ENCODE data around the gene LAMC1. TPM values are rescaled to one million over a fixed set of nuclear protein-coding genes. Genes with fewer than 3 reads are reported as not detected.
A peak's percentile ranks its signal among the peaks of the same experiment; 100 is the strongest.

Gene LAMC1
- total RNA-seq, 2 donors from 2014 or later = 60.7 to 96.6 TPM

DNA sequence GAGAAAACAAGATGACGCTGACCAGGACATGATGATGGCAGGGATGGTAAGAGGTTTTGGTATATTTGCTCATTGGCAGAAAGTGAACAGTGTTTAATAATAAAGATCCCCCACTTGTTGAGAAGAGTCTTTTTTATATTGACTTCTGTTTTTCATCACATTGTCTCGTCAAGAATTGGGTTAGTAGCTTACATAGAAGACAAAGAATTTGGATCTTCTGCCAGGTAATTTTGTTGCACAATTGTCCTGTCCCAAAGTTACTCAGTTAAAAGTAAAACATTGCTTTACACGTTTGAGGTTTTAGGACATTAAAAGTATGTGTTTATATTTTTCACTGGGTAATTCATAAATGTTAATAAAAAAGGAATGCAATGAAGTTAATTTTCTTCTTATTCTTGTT lies 114.6 kb downstream of the LAMC1 start:
- Histone ChIP-seq H3K27me3 (no peaks in the 10 kb centered on the region), H3K9me3 (no peaks in the 10 kb centered on the region), H3K36me3 (replicated peaks in 1 of 2; ENCODE audit: insufficient read depth in 1 of 2, low read depth in 2 of 2) (peaks cover 11% of the 10 kb centered on the region in 2 donors), H3K27ac (no peak overlapping the region), H3K4me1 (peaks cover 7% of the 10 kb centered on the region), H3K4me3 (no peak overlapping the region)
- TF ChIP-seq POLR2A (IDR thresholded peaks at IDR 0.05) = no peak
- TF ChIP-seq, protein P1, sequence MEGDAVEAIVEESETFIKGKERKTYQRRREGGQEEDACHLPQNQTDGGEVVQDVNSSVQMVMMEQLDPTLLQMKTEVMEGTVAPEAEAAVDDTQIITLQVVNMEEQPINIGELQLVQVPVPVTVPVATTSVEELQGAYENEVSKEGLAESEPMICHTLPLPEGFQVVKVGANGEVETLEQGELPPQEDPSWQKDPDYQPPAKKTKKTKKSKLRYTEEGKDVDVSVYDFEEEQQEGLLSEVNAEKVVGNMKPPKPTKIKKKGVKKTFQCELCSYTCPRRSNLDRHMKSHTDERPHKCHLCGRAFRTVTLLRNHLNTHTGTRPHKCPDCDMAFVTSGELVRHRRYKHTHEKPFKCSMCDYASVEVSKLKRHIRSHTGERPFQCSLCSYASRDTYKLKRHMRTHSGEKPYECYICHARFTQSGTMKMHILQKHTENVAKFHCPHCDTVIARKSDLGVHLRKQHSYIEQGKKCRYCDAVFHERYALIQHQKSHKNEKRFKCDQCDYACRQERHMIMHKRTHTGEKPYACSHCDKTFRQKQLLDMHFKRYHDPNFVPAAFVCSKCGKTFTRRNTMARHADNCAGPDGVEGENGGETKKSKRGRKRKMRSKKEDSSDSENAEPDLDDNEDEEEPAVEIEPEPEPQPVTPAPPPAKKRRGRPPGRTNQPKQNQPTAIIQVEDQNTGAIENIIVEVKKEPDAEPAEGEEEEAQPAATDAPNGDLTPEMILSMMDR (IDR thresholded peaks at IDR 0.05) = no peak
- ATAC-seq (no peak), DNase-seq (no peak)
- 72 to 78% methylated on average over 3 of the region's 3 CpGs for WGBS, 2 donors
- intact Hi-C loops (cut with DNase I) = no loop called here

DNA sequence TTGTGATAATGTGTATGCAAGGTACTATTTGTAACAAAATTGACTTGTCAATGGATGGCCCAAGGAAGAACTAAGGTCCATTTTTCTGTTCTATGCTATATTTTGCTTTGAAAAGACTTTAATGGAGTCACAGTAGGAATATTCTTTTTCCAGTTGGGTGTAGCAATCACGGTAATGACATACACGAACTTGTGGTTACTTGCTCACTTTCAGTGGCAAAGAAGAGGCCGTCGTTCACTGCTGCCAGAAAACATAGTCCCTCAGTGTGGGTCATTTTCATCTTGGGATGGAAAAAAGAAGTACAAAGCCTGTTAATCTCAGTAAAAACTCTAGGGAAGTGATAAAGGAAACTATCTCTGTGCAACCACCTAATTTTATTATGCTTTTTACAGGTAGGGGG lies 115.1 kb downstream of the LAMC1 start:
- DNase-seq (no peak), ATAC-seq (no peak)
- H3K27ac ChIP-seq = no peak overlapping the region
- TF ChIP-seq, protein P1 (IDR thresholded peaks at IDR 0.05) = no peak
- no peak for TF ChIP-seq POLR2A (IDR thresholded peaks at IDR 0.05)
- H3K9me3 ChIP-seq = no peaks in the 10 kb centered on the region
- no peaks in the 10 kb centered on the region for H3K27me3 ChIP-seq
- intact Hi-C loops (cut with DNase I) = no loop called here
- peaks cover 7 to 12% of the 10 kb centered on the region in 2 donors for H3K36me3 ChIP-seq (replicated peaks in 1 of 2; ENCODE audit: insufficient read depth in 1 of 2, low read depth in 2 of 2)
- 65 to 84% methylated on average over 4 of the region's 4 CpGs for WGBS, 2 donors
- peaks cover 7% of the 10 kb centered on the region for H3K4me1 ChIP-seq
- no peak overlapping the region for H3K4me3 ChIP-seq

DNA sequence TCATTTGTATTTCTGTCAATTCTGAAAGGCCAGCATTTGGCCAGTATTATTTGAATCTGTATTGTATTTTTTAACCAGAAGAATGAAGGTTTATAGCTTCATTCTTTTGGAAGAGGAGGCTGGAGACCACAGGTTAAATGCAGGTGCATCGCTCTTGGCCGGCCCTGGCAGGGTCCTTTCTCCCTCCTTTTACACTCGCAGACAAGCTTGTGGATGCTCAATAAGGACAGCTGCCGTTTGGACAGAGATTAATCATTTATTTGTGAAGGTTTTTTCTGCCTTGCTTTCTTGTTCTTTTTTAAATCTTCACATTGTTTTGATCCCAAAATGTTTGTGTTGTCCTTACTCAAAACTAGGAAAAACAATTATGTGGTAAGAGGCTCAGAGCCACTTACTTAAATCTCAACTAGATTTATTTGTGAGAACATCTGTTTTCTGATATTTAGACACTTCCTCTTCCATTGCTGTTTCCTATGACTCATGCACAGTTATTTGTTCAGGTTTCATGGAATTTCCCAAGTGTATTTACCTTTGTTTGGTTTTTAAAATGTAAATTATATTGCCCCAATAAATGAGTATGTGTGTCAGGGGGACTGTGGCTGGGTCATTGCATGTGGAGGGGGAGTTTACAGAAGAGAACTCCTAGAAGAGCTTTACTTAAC lies 116.2 kb downstream of the LAMC1 start:
- Histone ChIP-seq H3K4me1 (peaks cover 7% of the 10 kb centered on the region), H3K27ac (peak overlapping the region in 1 of 4 donors; percentile 36), H3K9me3 (no peaks in the 10 kb centered on the region), H3K27me3 (no peaks in the 10 kb centered on the region), H3K36me3 (replicated peaks in 1 of 2; ENCODE audit: insufficient read depth in 1 of 2, low read depth in 2 of 2) (peaks cover 0 to 12% of the 10 kb centered on the region in 2 donors), H3K4me3 (no peak overlapping the region)
- no peak for TF ChIP-seq POLR2A (IDR thresholded peaks at IDR 0.05)
- TF ChIP-seq, protein P1 (IDR thresholded peaks at IDR 0.05) = no peak
- intact Hi-C loops (cut with DNase I) = no loop called here
- WGBS, 2 donors = 64 to 71% methylated on average over 4 of the region's 4 CpGs
- DNase-seq = no peak
- peak; percentile 62 for ATAC-seq

DNA sequence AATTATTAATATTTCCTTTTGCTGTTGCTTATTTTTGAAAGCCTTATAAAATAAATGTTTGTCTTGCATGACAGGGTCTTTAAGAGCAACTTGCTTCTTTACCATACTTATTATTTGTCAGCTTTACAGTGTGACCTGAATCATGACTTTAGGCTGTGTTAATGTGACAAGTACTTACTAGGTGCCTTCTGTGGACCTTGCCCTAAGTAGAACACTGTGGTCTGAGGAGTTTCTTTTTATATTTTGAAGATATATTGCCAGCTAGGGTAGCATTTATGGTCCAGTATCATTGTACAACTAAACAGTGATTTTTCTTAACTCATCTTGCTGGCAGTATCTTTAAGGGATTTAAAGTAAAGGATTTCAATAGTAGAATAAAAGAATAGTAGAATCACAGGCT lies 117.4 kb downstream of the LAMC1 start:
- no peak for ATAC-seq
- TF ChIP-seq POLR2A (IDR thresholded peaks at IDR 0.05) = no peak
- TF ChIP-seq, protein P1 (IDR thresholded peaks at IDR 0.05) = no peak
- intact Hi-C loops (cut with DNase I) = no loop called here
- H3K9me3 ChIP-seq = no peaks in the 10 kb centered on the region
- DNase-seq = no peak
- no peaks in the 10 kb centered on the region for H3K27me3 ChIP-seq
- H3K27ac ChIP-seq = no peak overlapping the region
- H3K4me1 ChIP-seq = peaks cover 7% of the 10 kb centered on the region
- H3K36me3 ChIP-seq (replicated peaks in 1 of 2; ENCODE audit: insufficient read depth in 1 of 2, low read depth in 2 of 2) = peaks cover 0 to 10% of the 10 kb centered on the region in 2 donors
- H3K4me3 ChIP-seq = no peak overlapping the region

DNA sequence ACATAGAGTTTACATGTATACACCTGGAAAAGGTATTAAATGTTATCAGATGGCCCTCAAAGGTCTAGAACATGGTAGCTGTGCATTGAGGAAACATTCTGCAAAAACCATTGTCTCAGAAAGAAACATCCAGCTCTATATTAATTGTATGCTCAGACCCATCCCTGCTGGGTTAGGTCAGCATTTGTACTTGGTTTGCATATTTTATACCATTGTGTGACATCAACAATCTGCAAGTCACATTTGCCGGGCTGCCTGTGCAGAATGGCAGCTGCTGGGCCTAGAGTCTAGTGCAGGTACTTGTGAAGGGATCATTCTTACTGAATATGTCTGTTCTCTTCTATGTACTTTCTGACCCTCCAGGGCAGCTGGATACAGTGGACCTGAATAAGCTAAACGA lies 119.0 kb downstream of the LAMC1 start:
- no peak overlapping the region for H3K27ac ChIP-seq
- 73 to 75% methylated on average over 2 of the region's 2 CpGs for whole genome bisulfite sequencing, 2 donors
- no peaks in the 10 kb centered on the region for H3K9me3 ChIP-seq
- ATAC-seq (no peak), DNase-seq (no peak)
- peaks cover 7% of the 10 kb centered on the region for H3K4me1 ChIP-seq
- intact Hi-C loops (cut with DNase I) = no loop called here
- H3K36me3 ChIP-seq (replicated peaks in 1 of 2; ENCODE audit: insufficient read depth in 1 of 2, low read depth in 2 of 2) = peaks cover 0 to 10% of the 10 kb centered on the region in 2 donors
- H3K27me3 ChIP-seq = no peaks in the 10 kb centered on the region
- H3K4me3 ChIP-seq = no peak overlapping the region
- TF ChIP-seq, protein P1 (IDR thresholded peaks at IDR 0.05) = no peak
- no peak for TF ChIP-seq POLR2A (IDR thresholded peaks at IDR 0.05)

Data from body of pancreas (tissue), 4 donors.